A172 (cell line): ENCODE data around the gene PTPN1. TPM values are rescaled to one million over a fixed set of nuclear protein-coding genes. Genes with fewer than 3 reads are reported as not detected.

Experiments used
- DNase-seq: peaks from one replicate; pipeline ENCODE4 v3.0.0-alpha.2; 2015; ENCODE audit warnings: low spot score
- total RNA-seq: library from RNA; depleted of rRNA; stranded (reverse); fragments of >200 nt; shearing (Covaris generic); gene quantifications from 2 replicates; pipeline ENCODE4 v1.2.3, GENCODE V29; 2014

The PTPN1 gene
- total RNA-seq, 1 experiment from 2014 or later: 56.9 TPM

DNA sequence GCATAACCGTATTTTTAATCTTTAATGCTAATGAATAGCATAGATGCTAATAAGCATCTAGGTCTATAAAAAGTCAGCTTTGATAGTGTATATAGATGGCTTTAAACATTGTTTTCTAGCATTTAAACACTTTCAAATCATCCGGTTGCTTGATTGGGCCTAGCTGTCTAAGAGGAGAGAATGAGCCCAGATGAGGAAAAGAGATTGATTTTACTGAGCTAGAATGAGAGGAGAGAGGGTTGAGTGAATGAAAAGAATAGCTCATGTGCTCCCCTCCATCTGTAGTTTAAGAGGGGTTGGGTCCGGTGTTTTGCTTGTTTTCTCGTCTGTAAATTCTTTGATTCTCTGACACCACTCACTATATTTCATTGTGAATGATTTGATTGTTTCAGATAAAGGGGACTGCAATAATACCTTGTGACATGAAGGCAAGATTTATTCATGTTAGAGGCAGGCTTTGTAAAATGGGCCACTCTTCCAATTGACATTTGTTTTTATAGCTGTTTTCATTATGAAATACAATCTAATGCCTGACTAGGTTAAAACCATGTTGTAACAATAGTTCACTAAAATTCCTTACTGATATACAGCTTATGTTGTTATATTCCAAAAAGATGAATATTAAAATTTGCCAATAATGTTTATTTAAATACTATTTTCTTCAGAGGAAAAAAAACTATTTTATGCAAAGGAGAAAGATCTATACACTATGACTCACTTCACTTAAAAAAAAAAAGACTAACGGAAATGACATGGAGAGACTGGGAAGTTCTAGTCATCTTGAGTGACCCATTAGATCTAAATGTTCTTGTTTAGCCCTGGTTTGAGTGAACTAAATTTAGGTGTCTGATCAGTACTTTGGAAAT, 3.2 kb downstream of the PTPN1 start:
- DNase-seq: peak; percentile 72

GRCh38 chr20:50514035-50514337, 3.8 kb downstream of the PTPN1 start:
- no peak for DNase-seq

DNA sequence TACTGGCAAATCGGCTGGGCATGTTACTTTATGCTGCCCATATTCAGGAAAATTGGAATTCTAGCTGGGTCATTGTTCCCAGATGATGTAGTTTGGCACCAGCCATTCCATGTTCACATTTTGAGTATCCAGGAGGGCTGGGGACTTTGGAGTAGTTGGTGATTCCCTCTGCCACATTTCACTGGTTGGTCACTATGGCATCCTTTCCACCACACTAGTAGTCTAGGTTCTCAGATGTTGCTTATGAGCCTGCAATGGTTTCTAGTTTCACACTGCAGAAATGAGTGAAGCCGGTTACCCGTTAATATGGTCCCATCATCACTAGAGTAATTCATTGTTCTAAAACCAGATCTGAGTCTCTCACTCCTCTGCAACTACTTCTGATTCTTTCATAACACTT, 4.6 kb downstream of the PTPN1 start:
- no peak for DNase-seq

DNA sequence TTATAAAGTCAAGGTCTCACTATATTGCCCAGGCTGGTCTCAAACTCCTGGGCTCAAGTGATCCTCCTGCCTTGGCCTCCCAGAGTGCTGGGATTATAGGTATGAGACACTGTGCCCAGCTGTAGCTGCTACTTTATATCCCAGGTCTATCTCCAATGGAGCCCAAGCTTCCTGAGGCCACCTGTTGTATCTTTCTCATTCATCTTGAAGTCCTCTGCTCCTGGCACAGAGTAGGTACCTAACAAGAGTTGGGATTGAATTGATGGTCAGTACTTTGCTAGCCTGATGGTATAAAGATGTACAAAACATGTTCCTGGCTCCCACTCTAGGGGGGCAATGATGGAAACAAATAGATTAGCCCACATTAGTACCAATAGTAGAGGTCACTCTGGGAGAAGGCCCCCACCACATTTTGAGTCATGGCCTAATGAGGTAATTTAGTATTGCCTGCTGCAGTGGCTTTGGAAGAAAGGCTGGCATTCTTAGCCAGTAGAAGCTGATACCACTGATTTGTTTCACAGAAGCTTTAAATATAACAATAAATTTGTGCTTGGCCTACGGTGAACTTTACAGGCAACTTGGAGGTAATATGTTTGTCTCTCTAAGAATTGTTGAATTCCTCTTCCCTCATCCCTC, 5.4 kb downstream of the PTPN1 start:
- no peak for DNase-seq

DNA sequence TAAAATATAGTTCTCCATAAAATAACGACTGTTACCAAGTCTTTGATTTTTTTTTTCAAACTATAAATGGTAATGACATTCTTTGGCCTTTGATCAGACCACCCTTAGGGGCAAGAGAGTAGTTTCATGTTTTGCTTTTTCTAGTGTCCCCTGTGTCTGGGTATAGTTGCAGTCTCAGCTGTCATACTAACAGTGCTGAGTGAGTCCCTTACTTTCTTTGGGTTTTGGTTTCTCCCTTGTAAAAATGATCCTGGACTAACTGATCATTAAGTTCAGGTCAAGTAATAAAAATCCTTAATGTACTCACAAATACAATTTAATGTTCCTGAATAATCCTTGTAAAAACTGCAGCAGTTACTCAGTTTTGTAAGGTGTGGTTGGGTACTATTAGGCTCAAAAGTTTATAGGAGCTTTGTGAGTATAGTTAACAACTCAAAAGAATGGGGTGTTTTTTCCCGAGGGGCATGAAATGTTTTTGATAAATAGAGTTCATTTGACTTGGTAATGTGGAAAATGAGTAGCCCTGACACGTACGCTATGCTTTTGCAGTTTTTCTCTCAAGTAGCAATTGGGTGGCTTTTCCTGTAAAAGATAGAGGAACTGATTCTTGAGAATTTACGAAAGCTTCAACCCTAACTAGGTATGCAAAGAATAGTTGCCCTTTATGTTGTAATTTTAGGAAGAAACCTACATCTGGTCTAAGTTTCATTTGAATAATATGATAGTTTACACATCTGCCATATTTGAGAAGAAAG, 6.2 kb downstream of the PTPN1 start:
- no peak for DNase-seq

DNA sequence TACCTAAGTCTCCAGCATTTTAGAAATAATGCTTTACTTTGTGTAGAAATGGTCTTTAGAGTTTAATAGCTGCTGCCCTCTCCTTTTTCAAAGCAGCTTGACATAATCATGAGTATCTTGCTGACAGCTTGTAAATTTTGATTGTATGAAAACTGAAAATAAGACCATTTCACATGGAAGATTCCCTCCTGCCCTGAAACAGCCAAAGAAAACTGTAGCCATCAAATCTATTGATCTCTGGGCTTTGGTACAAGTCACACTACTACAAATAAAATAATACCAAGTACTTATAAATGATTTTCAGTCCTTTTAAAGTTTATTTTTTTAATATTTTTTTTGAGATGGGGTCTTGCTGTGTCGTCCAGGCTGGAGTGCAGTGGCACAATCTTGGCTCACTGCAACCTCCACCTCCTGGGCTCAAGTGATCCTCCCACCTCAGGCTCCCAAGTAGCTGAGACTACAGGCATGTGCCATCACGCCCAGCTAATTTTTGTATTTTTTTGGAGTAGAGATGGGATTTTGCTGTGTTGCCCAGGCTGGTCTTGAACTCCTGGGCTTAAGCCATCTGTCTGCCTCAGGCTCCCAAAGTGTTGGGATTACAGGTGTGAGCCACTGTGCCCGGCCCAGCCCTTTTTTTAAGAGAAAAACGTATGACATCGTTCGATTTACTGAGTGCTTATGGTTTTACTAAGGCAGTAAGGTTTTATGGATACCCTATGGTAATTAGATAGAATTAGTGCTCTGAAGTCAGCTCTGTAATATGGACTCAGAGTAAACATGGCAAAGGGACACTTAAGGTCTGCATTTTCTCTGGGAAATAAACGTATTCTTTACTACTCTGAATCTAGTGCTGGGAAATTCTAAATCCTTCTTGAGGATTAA, 7.0 kb downstream of the PTPN1 start:
- no peak for DNase-seq

DNA sequence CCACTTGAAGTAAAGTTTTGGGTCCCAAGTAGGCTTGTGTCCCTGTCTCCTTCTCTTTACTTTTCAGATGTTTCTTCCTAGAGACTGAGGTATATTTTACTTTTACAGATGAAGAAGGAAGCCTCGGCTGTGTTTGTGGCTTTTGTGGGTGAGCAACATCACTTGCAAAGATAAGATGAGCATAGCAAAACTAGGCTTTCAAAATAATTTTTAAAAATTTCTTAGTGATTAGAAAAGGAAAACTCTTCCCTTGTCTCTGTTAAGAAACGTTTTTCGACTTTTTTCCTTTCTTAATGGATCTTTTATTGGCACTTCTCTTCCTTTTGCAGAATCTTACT, 7.6 kb downstream of the PTPN1 start:
- no peak for DNase-seq

GRCh38 chr20:50518270-50518721, 8.1 kb downstream of the PTPN1 start:
- DNase-seq: peak; percentile 50

DNA sequence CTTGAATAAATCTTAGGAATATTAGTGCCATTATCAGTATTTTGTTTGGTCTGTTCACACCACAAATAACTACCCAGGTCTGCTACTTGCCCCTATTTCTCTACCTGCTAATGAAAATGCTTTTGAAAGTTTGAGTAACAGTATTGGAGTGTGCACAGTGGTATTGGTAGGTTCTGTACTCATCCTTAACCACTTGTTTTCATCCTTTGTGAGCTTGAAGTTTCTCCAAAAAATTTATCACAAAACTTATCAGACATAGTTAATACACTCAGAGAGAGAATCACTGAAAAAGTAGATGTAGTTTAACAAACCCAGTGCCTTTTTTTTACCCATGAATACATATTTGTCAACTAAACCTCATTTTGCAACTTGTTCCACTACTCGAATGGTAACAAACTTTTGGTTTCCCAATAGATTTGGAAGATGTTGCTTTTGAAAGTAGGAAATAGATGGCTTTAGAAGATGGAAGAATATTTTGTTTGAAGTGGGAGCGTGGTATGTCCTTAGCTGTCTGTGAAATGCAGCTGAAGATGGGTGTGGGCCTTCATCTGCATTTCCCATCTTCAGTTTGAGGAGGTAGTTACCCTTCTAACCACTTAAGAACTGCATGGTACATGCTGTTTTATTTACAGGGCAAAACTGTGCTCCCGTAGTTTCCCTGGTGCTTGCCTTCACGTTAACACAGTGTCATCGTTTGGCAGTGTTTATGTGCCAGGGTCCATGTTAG, 9.0 kb downstream of the PTPN1 start:
- no peak for DNase-seq

- no peak for DNase-seq
These were observed 10.2 kb downstream of the PTPN1 start for GRCh38 chr20:50520222-50520880.

DNA sequence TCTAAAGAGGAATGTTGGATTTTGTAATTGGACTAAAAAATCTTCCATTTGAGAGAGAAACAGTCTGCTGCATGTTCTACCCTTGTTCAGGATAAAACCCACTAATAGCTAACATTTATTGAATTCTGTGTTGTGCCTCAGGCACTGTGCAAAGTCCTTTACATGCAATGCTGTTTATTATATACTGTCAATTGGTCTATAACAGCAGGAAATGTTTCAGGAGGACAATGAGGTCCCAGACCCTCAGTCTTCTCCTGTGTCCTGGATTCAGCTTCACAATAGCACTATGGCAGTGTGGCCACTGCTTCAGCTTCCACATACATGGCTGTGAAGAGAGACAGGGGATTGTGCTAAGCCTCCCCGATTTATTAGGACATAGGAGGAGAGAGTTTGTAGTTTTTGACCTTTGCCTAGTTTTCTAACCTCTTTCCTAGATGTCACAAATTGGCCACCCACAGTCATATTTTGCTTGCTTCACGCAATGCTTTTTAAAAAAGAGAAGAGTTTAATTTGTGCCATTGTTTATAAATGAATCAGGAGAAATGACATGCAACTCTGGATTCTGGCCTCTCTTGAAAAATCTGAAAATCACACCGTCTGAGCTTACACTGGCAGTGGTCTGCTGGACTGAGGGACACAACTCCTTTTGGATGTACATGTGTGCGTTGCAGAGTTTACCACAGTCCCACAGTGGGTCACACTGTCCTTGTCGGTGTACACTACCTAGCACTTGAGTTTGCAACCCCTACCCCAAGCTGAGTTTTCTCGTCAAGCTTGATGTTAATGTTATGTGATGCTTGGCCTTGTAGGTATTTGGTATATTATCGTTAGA, 11.3 kb downstream of the PTPN1 start:
- DNase-seq: no peak

DNA sequence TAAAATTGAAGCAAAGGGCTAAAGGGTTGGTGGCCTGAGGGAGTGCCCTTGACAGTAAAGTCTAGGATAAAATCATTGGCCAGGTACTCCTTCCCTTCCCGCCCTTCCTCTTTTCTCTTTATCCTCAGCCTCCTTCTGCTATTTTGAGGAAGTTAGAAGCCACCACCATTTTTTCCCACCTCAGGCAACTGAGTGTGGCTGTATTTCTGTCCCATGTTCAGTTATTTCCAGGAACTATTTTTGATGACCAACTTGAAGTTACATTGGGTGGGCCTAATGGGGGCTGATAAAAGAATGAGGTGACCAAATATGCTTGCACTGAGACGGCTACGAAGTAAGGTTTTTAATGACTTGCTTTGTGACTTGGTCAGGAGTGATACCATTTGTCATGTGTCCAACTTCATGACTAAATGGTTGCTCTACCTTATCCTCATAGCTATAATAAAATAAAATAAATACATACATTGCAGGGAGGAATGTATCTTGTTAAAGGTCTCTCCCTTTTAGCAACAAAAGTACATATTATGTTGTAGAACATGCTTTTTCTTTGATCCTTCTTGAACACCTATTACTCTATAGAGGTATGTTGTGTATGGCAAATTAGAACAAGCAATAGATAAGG, 12.0 kb downstream of the PTPN1 start:
- DNase-seq: no peak

- no peak for DNase-seq
These were observed 13.5 kb downstream of the PTPN1 start for GRCh38 chr20:50523552-50524167.

- DNase-seq: no peak
These were observed 15.5 kb downstream of the PTPN1 start for GRCh38 chr20:50525681-50526080.

DNA sequence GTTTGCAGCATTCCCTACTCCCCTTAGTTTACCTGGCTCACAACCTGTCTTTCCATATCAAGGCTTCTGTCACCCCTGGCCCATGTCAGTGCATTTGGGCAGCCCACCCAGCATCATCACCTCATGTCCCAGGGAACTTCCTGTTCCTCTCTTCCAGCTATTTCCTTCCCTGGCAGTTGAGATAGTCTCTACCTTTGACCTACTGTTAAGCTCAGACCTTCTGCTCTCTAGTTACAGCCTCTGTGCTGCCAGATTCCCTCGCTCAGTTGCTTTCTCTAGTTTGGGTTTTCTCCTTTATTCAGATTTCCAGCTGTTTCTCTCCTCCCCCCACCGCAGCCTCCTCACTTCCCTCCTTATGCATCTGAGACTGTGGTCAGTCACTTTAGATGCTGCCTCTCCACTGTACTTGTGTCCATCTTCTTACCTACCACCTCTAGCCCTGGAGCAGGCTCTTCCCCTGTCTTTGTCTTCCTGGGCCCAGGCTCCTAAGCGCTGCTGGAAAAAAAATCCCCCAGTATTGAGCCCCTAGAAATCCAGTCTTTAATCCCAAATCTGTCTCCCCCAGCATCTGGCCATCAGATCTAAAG, 16.3 kb downstream of the PTPN1 start:
- DNase-seq: no peak

GRCh38 chr20:50527068-50527605, 17.0 kb downstream of the PTPN1 start:
- DNase-seq: no peak

DNA sequence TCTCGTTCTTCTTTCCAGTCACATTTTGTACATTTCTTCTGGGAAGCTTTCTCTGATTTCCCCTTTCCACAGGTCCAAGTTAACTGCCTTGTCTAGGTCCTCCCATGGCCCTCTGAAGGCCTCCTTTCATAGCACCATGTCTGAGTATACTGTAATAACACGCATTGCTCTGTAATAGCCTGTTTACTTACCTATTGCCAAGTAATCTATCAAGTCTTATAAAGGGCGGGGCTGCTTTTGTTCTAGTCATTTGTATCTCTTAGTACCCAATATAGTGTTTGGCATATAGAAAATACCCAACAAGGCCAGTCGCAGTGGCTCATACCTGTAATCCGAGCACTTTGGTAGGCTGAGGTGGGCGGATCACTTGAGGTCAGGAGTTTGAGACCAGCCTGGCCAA, 17.9 kb downstream of the PTPN1 start:
- no peak for DNase-seq

DNA sequence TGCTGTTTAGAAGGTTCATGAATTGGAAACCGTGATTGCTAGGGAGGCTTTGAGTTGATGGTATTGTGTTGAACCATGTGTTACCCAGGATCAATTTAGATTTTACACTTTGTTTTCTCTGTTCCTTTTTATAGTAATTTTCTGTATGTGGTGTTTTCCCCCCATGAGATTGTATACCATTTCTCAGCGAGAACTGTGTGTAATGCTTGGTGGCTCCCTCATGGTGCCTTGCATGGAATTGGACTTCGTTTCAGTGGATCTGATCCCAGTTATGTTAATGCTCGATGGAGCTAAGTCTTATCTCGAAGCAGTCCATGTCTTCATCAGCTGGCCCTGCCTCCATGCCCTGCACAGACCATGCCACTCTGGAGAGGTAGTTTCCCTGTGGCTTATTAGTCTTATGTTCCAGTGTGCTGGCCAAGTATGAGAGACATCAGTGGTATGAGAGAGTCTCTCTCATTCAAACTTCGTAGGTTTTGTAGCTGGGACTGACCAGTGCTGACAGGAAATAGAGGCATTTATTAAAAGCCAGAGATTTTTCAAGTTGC, 18.7 kb downstream of the PTPN1 start:
- DNase-seq: no peak
